GM19238 (cell line): Measurements from ENCODE around the gene NFE2.

ENCODE experiments used
- DNase-seq: peaks from one replicate; pipeline ENCODE4 v3.0.0; 2011; ENCODE audit warnings: low spot score; ENCODE audit not compliant: insufficient read length

The NFE2 gene

GRCh38 chr12:54253240-54253639 lies 47.6 kb downstream of the NFE2 start:
- no peak for DNase-seq

- DNase-seq = no peak
These were observed 49.0 kb downstream of the NFE2 start for GRCh38 chr12:54251667-54252284.

GRCh38 chr12:54249489-54249888 lies 51.3 kb downstream of the NFE2 start:
- no peak for DNase-seq

- DNase-seq = no peak
These were observed 54.7 kb downstream of the NFE2 start for GRCh38 chr12:54246011-54246641.
